ENCODE data around the gene ADAMTSL4. TPM values are rescaled to one million over a fixed set of nuclear protein-coding genes. Genes with fewer than 3 reads are reported as not detected.
A peak's percentile ranks its signal among the peaks of the same experiment; 100 is the strongest.
"Not testable (repeated sequence)": the region's sequence is repeated elsewhere in the genome, so short reads cannot be mapped to it uniquely, and the experiment has no call there.

The ADAMTSL4 gene
- total and polyA plus RNA-seq, 10 donors = 2.8 to 19.1 (median 11.1) TPM

DNA sequence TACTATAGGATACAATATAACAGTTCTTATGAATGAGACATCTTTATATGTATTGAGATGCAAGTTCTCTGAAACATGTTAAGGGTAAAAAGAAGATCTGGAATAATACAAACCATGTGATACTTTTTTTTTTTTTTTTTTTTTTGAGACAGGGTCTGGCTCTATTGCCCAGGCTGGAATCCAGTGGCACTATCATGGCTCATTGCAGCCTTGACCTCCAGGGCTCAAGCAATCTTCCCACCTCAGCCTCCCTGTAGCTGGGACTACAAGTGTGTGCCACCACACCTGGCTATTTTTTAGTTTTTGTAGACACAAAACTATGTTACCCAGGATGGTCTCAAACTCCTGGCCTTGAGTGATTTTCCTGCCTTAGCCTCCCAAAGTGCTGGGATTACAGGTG is 52.3 kb downstream of the ADAMTSL4 start:
- TF ChIP-seq POLR2A (IDR thresholded peaks at IDR 0.05) (no peak), POLR2AphosphoS5 (IDR thresholded peaks at IDR 0.05) (no peak)
- TF ChIP-seq, protein P1, sequence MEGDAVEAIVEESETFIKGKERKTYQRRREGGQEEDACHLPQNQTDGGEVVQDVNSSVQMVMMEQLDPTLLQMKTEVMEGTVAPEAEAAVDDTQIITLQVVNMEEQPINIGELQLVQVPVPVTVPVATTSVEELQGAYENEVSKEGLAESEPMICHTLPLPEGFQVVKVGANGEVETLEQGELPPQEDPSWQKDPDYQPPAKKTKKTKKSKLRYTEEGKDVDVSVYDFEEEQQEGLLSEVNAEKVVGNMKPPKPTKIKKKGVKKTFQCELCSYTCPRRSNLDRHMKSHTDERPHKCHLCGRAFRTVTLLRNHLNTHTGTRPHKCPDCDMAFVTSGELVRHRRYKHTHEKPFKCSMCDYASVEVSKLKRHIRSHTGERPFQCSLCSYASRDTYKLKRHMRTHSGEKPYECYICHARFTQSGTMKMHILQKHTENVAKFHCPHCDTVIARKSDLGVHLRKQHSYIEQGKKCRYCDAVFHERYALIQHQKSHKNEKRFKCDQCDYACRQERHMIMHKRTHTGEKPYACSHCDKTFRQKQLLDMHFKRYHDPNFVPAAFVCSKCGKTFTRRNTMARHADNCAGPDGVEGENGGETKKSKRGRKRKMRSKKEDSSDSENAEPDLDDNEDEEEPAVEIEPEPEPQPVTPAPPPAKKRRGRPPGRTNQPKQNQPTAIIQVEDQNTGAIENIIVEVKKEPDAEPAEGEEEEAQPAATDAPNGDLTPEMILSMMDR (IDR thresholded peaks at IDR 0.05 in 8 of 11, conservative IDR thresholded peaks at IDR 0.05 in 3 of 11) = no peak
- intact Hi-C loops (cut with DNase I; ENCODE audit: low total_unique reads) = no loop called here
- no peak overlapping the region for H3K27ac ChIP-seq

DNA sequence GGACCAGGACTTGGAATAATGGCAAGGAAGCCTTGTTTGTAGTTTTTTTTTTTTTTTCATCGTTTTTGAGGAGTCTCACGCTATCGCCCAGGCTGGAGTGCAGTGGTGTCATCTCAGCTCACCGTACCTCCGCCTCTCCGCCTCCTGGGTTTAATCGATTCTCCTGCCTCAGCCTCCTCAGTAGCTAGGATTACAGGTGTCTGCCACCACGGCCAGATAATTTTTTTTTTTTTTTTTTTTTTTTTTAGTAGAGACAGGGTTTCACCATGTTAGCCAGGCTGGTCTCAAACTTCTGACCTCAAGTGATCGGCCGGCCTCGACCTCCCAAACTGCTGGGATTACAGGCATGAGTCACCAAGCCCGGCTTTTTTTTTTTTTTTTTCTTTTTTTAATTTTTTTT is 53.2 kb downstream of the ADAMTSL4 start:
- H3K9me3 ChIP-seq; DNase-seq; H3K4me3 ChIP-seq; intact Hi-C loops (cut with DNase I; ENCODE audit: low total_unique reads); H3K27ac ChIP-seq; H3K27me3 ChIP-seq (replicated peaks in 1 of 7): not testable (repeated sequence)
- Histone ChIP-seq H3K4me1 (peaks cover 0 to 30% (median 4%) of the 10 kb centered on the region in 6 donors), H3K36me3 (peaks cover 0 to 19% (median 6%) of the 10 kb centered on the region in 6 donors)
- 93 to 95% (median 95%) methylated on average over 12 of the region's 12 CpGs for WGBS, 5 donors

More for the DNA sequence above, 52.3 kb downstream of the ADAMTSL4 start:
- DNase-seq = no peak
- Histone ChIP-seq H3K4me1 (peaks cover 0 to 30% (median 4%) of the 10 kb centered on the region in 6 donors), H3K36me3 (peaks cover 0 to 19% (median 6%) of the 10 kb centered on the region in 6 donors), H3K27me3 (replicated peaks in 1 of 7) (no peaks in the 10 kb centered on the region), H3K4me3 (no peak overlapping the region), H3K9me3 (no peaks in the 10 kb centered on the region)

DNA sequence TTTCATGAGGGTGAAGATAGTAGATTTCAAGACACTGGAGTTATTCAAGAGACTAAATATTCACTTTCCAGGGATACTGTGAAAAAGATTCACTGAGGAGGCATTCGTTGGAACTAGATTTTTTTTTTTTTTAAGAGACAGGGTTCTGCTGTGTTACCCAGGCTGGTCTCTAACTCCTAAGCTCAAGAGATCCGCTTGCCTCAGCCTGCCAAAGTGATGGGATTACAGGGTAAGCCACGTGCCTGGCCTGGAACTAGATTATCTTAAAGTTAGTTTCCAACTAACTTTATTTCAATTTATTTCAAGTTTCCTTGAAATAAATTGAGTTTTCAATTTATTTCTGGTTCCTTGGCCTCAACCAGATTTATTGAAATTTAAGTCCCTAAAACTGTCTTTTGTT is 54.5 kb downstream of the ADAMTSL4 start:
- Histone ChIP-seq H3K27ac (peak overlapping the region in 5 of 8 donors; percentile 65 to 84 (median 81)), H3K4me3 (no peak overlapping the region), H3K36me3 (peaks cover 0 to 25% (median 6%) of the 10 kb centered on the region in 6 donors), H3K27me3 (replicated peaks in 1 of 7) (no peaks in the 10 kb centered on the region), H3K4me1 (peaks cover 0 to 30% (median 4%) of the 10 kb centered on the region in 6 donors), H3K9me3 (no peaks in the 10 kb centered on the region)
- intact Hi-C loops (cut with DNase I; ENCODE audit: low total_unique reads) = no loop called here
- TF ChIP-seq POLR2A (IDR thresholded peaks at IDR 0.05) = no peak
- no peak for TF ChIP-seq POLR2AphosphoS5 (IDR thresholded peaks at IDR 0.05)
- TF ChIP-seq, protein P1 (IDR thresholded peaks at IDR 0.05 in 8 of 11, conservative IDR thresholded peaks at IDR 0.05 in 3 of 11) = no peak
- WGBS, 5 donors = 92 to 99% (median 94%) methylated on average over 3 of the region's 3 CpGs
- DNase-seq = no peak

DNA sequence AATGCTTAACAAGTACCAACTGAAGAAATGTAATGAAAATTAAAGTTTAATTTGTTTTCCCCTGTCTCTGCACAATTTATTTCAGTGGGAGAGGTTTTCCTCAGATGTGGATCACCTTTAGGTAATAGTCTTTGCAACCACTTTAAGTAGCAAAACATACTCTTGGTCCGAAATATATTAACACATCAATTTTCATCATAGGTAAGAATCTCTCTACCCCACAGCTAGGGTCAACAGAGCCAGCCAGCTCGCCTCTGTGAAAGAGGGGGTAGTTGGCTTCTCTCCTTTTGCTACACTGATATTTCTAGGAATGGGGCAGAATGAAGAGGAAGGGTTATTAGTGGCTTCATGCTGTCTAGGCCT is 55.0 kb downstream of the ADAMTSL4 start:
- Histone ChIP-seq H3K9me3 (no peaks in the 10 kb centered on the region), H3K4me1 (peaks cover 0 to 35% (median 5%) of the 10 kb centered on the region in 6 donors), H3K27ac (peak overlapping the region; percentile 43 to 84 (median 74)), H3K27me3 (replicated peaks in 1 of 7) (no peaks in the 10 kb centered on the region), H3K4me3 (no peak overlapping the region), H3K36me3 (peaks cover 0 to 26% (median 6%) of the 10 kb centered on the region in 6 donors)
- no peak for DNase-seq
- TF ChIP-seq, protein P1 (IDR thresholded peaks at IDR 0.05 in 8 of 11, conservative IDR thresholded peaks at IDR 0.05 in 3 of 11) = no peak
- TF ChIP-seq POLR2A (IDR thresholded peaks at IDR 0.05) = no peak
- TF ChIP-seq POLR2AphosphoS5 (IDR thresholded peaks at IDR 0.05) = no peak
- WGBS, 5 donors = 94 to 100% (median 97%) methylated on average over 2 of the region's 2 CpGs
- intact Hi-C loops (cut with DNase I; ENCODE audit: low total_unique reads) = no loop called here

DNA sequence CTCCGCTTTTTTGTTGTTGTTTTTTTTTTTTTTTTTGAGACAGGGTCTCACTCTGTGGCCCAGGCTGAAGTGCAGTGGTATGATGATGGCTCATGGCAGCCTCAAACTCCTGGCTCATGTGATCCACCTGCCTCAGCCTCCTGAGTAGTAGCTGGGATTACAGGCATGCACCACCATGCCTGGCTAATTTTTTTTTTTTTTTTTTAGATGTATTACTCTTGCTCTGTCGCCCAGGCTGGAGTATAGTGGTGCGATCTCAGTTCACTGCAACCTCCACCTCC is 56.2 kb downstream of the ADAMTSL4 start:
- H3K9me3 ChIP-seq; H3K4me3 ChIP-seq; DNase-seq; intact Hi-C loops (cut with DNase I; ENCODE audit: low total_unique reads); H3K27me3 ChIP-seq (replicated peaks in 1 of 7): not testable (repeated sequence)
- H3K36me3 ChIP-seq = peaks cover 0 to 15% (median 3%) of the 10 kb centered on the region in 6 donors
- peaks cover 0 to 43% (median 16%) of the 10 kb centered on the region in 6 donors for H3K4me1 ChIP-seq
- peak overlapping the region in 3 of 8 donors; percentile 81 to 84 (median 83) for H3K27ac ChIP-seq
- 92 to 100% (median 99%) methylated on average over 3 of the region's 3 CpGs for WGBS, 5 donors

Data from spleen (tissue), 11 donors.